ENCODE measurements around the gene R3HCC1L. TPM values are rescaled to one million over a fixed set of nuclear protein-coding genes. Genes with fewer than 3 reads are reported as not detected.
"Not testable (repeated sequence)": the region's sequence is repeated elsewhere in the genome, so short reads cannot be mapped to it uniquely, and the experiment has no call there.

R3HCC1L gene
- total and polyA plus RNA-seq, 2 donors (not counting 1 experiment from before 2014, with no cell fraction given) = 11.6 to 25.1 TPM

DNA sequence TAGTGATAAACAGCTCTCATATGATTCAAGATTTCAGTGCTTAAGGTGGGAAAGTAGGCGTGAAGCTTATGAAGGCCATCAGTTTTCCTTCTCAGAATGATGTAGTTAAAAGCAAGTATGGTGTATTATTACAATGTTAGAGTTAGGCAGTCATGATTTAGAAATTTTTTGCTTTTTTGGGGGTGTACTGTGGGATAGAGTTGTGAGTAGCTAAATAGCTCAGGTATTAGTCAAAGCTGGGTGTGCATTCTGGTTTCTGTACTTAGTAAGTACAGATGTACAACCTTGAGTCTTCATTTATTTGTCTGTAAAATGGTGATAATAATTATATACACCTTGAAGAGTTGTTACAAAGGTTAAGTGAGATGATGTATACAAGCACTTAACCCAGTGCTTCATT is 52.2 kb downstream of the R3HCC1L start:
- Histone ChIP-seq H3K9ac (ENCODE audit: low read length) (no peak overlapping the region), H4K20me1 (ENCODE audit: control insufficient read depth, insufficient read depth, low read length, poor library complexity, severe bottlenecking) (peaks cover 20% of the 10 kb centered on the region), H3K9me3 (ENCODE audit: control extremely low read depth in 1 of 3, control insufficient read depth in 2 of 3, insufficient read depth in 1 of 3, low read length in 2 of 3) (peaks cover 0 to 9% (median 0%) of the 10 kb centered on the region in 3 donors), H3K4me1 (ENCODE audit: control insufficient read depth in 2 of 2, insufficient read depth in 2 of 2, low read length in 2 of 2) (no peaks in the 10 kb centered on the region), H2AFZ (ENCODE audit: insufficient read depth, low read depth, low read length, poor library complexity, severe bottlenecking) (no peak overlapping the region), H3K27ac (ENCODE audit: low read length in 2 of 2) (no peak overlapping the region), H3K79me2 (ENCODE audit: control insufficient read depth, insufficient read depth, low read length) (peaks cover 39% of the 10 kb centered on the region), H3K27me3 (replicated peaks in 1 of 4; ENCODE audit: control extremely low read depth in 1 of 4, control insufficient read depth in 3 of 4, insufficient read depth in 4 of 4, low read length in 3 of 4) (no peaks in the 10 kb centered on the region), H3K4me2 (replicated peaks; ENCODE audit: low read depth, low read length, poor library complexity, severe bottlenecking) (no peak overlapping the region), H3K4me3 (ENCODE audit: control extremely low read depth in 1 of 5, extremely low read depth in 1 of 5, insufficient read depth in 1 of 5, low read depth in 2 of 5, low read length in 4 of 5) (no peak overlapping the region), H3K36me3 (replicated peaks in 1 of 2; ENCODE audit: control extremely low read depth in 1 of 2, control insufficient read depth in 1 of 2, extremely low read depth in 1 of 2, insufficient read depth in 2 of 2, low read length in 1 of 2) (peaks cover 8 to 43% of the 10 kb centered on the region in 2 experiments)
- ChIA-PET POLR2A (no interaction called here), CTCF (interaction anchor here (2.8 kb wide), 1 partner anchor 16 kb away, joined by 9 read pairs; no protein-coding TSS in a partner anchor)
- intact Hi-C loops (cut with micrococcal nuclease) = no loop called here
- Mint-ChIP-seq H3K27ac (no peak overlapping the region), H3K4me1 (no peaks in the 10 kb centered on the region), H3K9me3 (ENCODE audit: insufficient read depth) (peaks cover 2% of the 10 kb centered on the region), H3K4me3 (no peak overlapping the region), H3K27me3 (no peaks in the 10 kb centered on the region)
- TF ChIP-seq EZH2 (IDR thresholded peaks at IDR 0.05; ENCODE audit: borderline replicate concordance, insufficient read depth, low read depth, low read length, poor library complexity, severe bottlenecking) = no peak
- no peak for ATAC-seq (ENCODE audit: low read depth)
- 100% methylated on average over 1 of the region's 1 CpG for WGBS (ENCODE audit: insufficient coverage)
- DNase-seq = no peak

- Histone ChIP-seq H3K36me3 (replicated peaks in 1 of 2; ENCODE audit: control extremely low read depth in 1 of 2, control insufficient read depth in 1 of 2, extremely low read depth in 1 of 2, insufficient read depth in 2 of 2, low read length in 1 of 2) (peaks cover 8 to 31% of the 10 kb centered on the region in 2 experiments), H3K79me2 (ENCODE audit: control insufficient read depth, insufficient read depth, low read length) (peaks cover 11% of the 10 kb centered on the region)
- H3K4me2 ChIP-seq (replicated peaks; ENCODE audit: low read depth, low read length, poor library complexity, severe bottlenecking); H3K27me3 Mint-ChIP-seq; H3K27ac Mint-ChIP-seq; ATAC-seq (ENCODE audit: low read depth); intact Hi-C loops (cut with micrococcal nuclease); H3K9me3 Mint-ChIP-seq (ENCODE audit: insufficient read depth); CTCF ChIA-PET; POLR2A ChIA-PET; H3K9me3 ChIP-seq (ENCODE audit: control extremely low read depth in 1 of 3, control insufficient read depth in 2 of 3, insufficient read depth in 1 of 3, low read length in 2 of 3); H3K4me3 Mint-ChIP-seq; H4K20me1 ChIP-seq (ENCODE audit: control insufficient read depth, insufficient read depth, low read length, poor library complexity, severe bottlenecking); H3K27ac ChIP-seq (ENCODE audit: low read length in 2 of 2); H3K4me1 ChIP-seq (ENCODE audit: control insufficient read depth in 2 of 2, insufficient read depth in 2 of 2, low read length in 2 of 2); H3K4me3 ChIP-seq (ENCODE audit: control extremely low read depth in 1 of 5, extremely low read depth in 1 of 5, insufficient read depth in 1 of 5, low read depth in 2 of 5, low read length in 4 of 5); DNase-seq; H3K27me3 ChIP-seq (replicated peaks in 1 of 4; ENCODE audit: control extremely low read depth in 1 of 4, control insufficient read depth in 3 of 4, insufficient read depth in 4 of 4, low read length in 3 of 4); H3K9ac ChIP-seq (ENCODE audit: low read length); H2AFZ ChIP-seq (ENCODE audit: insufficient read depth, low read depth, low read length, poor library complexity, severe bottlenecking): not testable (repeated sequence)
- no CpG with 5 or more reads among the region's 4 CpGs for WGBS (ENCODE audit: insufficient coverage)
- H3K4me1 Mint-ChIP-seq = peaks cover 11% of the 10 kb centered on the region
Observed at GRCh38 chr10:98190773-98191172, 56.3 kb downstream of the R3HCC1L start.
